HG02759 (cell line): ENCODE data around the gene EPC1.

Source experiments
- ATAC-seq: cut with Tn5 transposase; IDR thresholded peaks from one replicate; pipeline ENCODE4 v1.9.1; 2021; ENCODE audit warnings: mild to moderate bottlenecking, moderate library complexity; ENCODE audit not compliant: unreplicated experiment

The EPC1 gene

GRCh38 chr10:32338262-32338661, 8.7 kb downstream of the EPC1 start:
- ATAC-seq = no peak

GRCh38 chr10:32337350-32337749, 9.6 kb downstream of the EPC1 start:
- ATAC-seq = no peak

- ATAC-seq = no peak
Observed at GRCh38 chr10:32333849-32334248, 13.1 kb downstream of the EPC1 start.

GRCh38 chr10:32332299-32332750, 14.6 kb downstream of the EPC1 start:
- peak; percentile 96 for ATAC-seq

- no peak for ATAC-seq
Observed at GRCh38 chr10:32331606-32332005, 15.4 kb downstream of the EPC1 start.

GRCh38 chr10:32330214-32330613, 16.7 kb downstream of the EPC1 start:
- no peak for ATAC-seq

GRCh38 chr10:32329061-32329460, 17.9 kb downstream of the EPC1 start:
- no peak for ATAC-seq

- ATAC-seq = no peak
Observed at GRCh38 chr10:32328499-32328898, 18.5 kb downstream of the EPC1 start.

- no peak for ATAC-seq
Observed at GRCh38 chr10:32327364-32327691, 19.6 kb downstream of the EPC1 start.

GRCh38 chr10:32326680-32327363, 20.1 kb downstream of the EPC1 start:
- ATAC-seq = no peak

- peak; percentile 64 for ATAC-seq
Observed at GRCh38 chr10:32326119-32326518, 20.8 kb downstream of the EPC1 start.

GRCh38 chr10:32323051-32323450, 23.9 kb downstream of the EPC1 start:
- ATAC-seq = no peak

- no peak for ATAC-seq
Observed at GRCh38 chr10:32321016-32321631, 25.8 kb downstream of the EPC1 start.

GRCh38 chr10:32318476-32318896, 28.5 kb downstream of the EPC1 start:
- ATAC-seq = peak; percentile 52

GRCh38 chr10:32317795-32318357, 29.1 kb downstream of the EPC1 start:
- ATAC-seq = peak; percentile 91

- no peak for ATAC-seq
Observed at GRCh38 chr10:32315424-32315823, 31.5 kb downstream of the EPC1 start.

- no peak for ATAC-seq
Observed at GRCh38 chr10:32314588-32314987, 32.4 kb downstream of the EPC1 start.

GRCh38 chr10:32308027-32308603, 38.8 kb downstream of the EPC1 start:
- ATAC-seq = no peak

- ATAC-seq = no peak
Observed at GRCh38 chr10:32307609-32308008, 39.3 kb downstream of the EPC1 start.

- no peak for ATAC-seq
Observed at GRCh38 chr10:32299354-32299980, 47.5 kb downstream of the EPC1 start.

GRCh38 chr10:32298075-32298812, 48.7 kb downstream of the EPC1 start:
- no peak for ATAC-seq
